Esophagus muscularis mucosa (tissue), 3 donors: Measurements from ENCODE around the gene SIDT1.

Experiments
- POLR2AphosphoS5 ChIP-seq, 2 donors: sonication (generic); formaldehyde crosslinking; IDR thresholded peaks; one replicate each; pipeline ENCODE4 v1.6.1; 2017; ENCODE audit warnings: antibody characterized with exemption in 2 of 2
- TF ChIP-seq, protein P1 (sequence below), 3 experiments: fragments of 200-600 bp in 2 of 3; fragments of 450-650 bp in 1 of 3; sonication (generic) in 2 of 3; IDR thresholded peaks; one replicate each; pipeline ENCODE4 v1.5.1; 2017 to 2019; ENCODE audit warnings: antibody characterized with exemption in 3 of 3, mild to moderate bottlenecking in 2 of 3, moderate library complexity in 1 of 3

DNA sequence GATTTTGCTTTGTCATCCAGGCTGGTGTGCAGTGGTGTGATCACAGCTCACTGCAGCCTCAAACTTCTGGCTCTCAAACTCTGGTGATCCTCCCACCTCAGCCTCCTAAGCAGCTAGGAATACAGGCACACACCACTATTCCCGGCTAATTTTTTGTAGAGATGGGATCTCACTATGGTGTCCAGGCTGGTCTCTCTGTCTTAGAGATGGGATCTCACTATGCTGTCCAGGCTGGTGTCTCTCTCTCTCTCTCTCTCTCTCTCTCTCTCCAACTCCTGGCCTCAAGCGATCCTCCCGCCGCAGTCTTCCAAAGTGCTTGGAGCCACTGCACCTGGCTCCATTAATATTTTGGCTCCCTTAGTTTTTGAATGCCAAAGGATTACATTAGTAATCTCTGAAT lies 146.4 kb downstream of the SIDT1 start:
- no peak for TF ChIP-seq POLR2AphosphoS5 (IDR thresholded peaks at IDR 0.05)
- TF ChIP-seq, protein P1, sequence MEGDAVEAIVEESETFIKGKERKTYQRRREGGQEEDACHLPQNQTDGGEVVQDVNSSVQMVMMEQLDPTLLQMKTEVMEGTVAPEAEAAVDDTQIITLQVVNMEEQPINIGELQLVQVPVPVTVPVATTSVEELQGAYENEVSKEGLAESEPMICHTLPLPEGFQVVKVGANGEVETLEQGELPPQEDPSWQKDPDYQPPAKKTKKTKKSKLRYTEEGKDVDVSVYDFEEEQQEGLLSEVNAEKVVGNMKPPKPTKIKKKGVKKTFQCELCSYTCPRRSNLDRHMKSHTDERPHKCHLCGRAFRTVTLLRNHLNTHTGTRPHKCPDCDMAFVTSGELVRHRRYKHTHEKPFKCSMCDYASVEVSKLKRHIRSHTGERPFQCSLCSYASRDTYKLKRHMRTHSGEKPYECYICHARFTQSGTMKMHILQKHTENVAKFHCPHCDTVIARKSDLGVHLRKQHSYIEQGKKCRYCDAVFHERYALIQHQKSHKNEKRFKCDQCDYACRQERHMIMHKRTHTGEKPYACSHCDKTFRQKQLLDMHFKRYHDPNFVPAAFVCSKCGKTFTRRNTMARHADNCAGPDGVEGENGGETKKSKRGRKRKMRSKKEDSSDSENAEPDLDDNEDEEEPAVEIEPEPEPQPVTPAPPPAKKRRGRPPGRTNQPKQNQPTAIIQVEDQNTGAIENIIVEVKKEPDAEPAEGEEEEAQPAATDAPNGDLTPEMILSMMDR (IDR thresholded peaks at IDR 0.05), result no peak
